HG02840 (cell line): Measurements from ENCODE around the gene ERAP2.
A peak's percentile ranks its signal among the peaks of the same experiment; 100 is the strongest.
"Not testable (repeated sequence)": the region's sequence is repeated elsewhere in the genome, so short reads cannot be mapped to it uniquely, and the experiment has no call there.

ENCODE experiments used
- ATAC-seq: cut with Tn5 transposase; IDR thresholded peaks from one replicate; pipeline ENCODE4 v1.9.1; 2021; ENCODE audit warnings: mild to moderate bottlenecking, moderate library complexity, moderate number of reproducible peaks; ENCODE audit not compliant: unreplicated experiment, low FRiP score

Gene ERAP2

GRCh38 chr5:96859375-96859774 is 16.9 kb upstream of the ERAP2 start:
- ATAC-seq: no peak

DNA sequence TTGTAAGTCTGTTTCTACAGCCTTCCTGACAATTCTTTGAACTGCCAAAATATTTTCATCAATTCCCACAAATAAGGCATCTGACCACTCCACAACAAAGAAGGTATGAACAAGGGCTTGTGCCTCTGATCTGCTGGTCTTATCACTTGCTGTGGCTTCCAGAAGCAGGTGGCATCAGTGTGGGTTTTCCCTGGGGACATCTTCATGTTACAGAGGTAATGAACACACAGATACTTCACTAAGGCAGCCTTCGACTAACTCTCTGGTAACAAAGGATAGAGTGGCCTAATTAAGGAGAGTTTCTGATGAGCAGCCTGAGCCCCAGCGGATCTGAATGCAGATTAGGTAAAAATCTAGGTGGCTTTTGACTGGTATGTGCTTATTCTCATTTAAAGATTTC is 15.2 kb upstream of the ERAP2 start:
- no peak for ATAC-seq

GRCh38 chr5:96863114-96863513 is 13.2 kb upstream of the ERAP2 start:
- ATAC-seq: no peak

GRCh38 chr5:96863949-96864584 is 12.2 kb upstream of the ERAP2 start:
- no peak for ATAC-seq

DNA sequence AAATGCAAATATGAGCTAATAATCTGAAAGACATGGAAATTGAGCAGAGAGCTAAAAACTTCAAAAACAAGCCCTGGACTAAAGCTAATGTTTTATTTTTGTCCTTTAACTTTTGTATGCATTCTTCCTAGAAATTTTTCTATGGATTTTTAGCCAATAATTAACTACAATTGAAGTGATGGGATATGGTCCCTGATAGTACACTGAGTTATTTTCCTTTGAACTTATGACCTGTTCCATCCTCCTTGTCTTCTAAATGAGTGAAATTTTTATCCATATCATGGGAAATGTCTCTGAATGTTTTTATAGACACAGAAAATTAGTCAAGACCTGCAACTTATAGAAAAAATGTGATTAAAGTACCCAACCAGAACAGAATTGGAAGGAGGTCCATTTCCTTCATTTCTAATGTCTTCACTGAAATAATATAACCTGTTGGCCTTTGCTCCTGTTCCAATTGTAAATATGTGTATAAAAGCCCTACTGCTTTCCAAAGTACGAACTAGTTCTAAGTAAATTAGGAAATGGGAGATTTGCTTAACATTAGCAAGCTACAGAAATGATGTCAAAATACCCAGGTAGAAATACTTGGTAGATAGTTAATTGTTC is 11.3 kb upstream of the ERAP2 start:
- no peak for ATAC-seq

GRCh38 chr5:96868603-96869371 is 7.5 kb upstream of the ERAP2 start:
- peak; percentile 64 for ATAC-seq

DNA sequence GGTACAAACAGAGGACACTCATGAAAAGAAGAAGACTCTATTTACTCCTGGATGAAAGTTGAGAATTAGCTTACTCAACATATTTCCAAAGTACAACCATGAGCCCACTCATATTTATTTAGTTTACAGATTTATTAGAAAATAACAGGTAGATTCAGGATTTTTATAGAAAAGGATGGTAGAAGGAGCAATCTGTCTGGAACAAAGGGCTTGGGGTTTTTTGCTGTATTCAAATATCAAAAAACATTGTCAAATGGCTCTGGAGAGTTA is 7.0 kb upstream of the ERAP2 start:
- ATAC-seq: no peak

DNA sequence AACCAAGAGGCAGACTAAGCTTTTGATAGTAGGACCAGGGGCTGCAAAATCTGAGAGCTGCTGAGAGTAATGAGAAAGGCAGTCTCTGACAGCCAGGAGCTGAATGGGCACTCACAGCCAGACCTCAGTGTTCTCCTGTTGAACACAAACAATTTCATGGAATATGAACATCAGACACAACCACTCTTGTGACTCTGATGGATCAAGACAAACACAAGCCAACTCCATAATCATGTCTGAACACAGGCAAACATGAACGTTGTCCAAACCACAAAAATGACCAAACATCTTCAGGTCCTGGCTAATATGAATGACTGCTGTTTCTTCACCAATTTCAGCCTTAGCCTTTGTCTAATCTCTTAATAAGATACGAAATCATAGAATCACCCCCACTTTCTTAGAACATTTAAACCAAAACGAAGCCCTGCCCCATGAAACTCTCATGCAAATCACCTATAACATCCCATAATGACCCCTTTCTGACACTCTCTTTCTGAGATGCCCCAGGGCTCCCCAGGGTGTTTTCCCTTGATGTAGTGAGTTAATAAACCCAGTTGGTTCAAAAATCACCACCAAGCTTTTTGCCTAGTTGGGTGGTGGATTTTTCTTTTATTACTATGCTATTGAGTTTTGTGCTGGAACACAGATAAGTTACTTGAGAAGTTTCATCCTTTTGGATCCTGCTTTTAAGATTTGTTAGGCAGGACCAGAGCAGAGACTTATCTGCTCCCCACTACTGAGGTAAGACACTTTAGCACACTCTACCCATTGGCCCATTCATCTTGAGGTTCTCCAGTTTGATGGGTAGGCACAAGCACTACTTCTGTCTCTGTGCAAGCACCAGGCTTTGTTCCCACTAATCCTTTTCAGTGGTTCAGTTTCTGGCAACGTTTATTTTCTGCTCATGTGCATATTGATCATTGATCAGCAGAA is 5.9 kb upstream of the ERAP2 start:
- ATAC-seq: peak; percentile 62

DNA sequence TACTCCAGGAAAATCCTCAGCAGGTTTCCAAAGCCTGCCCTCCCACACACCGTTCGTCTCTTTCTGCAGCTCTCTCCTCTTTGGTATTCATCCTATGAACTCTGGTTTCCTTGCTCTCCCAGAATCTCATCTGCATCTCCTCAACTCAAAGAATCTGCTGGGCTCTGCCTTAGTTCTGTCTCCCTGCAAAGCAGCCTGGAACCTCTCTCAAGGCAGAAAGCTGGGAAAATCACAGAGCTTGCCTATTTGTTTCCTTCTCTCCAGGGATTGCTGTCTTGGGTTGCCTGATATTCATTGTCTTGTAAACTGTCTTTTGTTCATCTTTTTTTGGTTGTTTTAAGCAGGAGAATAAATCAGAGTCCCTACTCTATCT is 5.3 kb upstream of the ERAP2 start:
- no peak for ATAC-seq

- no peak for ATAC-seq
Measured at GRCh38 chr5:96871686-96872085, 4.6 kb upstream of the ERAP2 start.

- ATAC-seq: no peak
Measured at GRCh38 chr5:96873449-96873848, 2.9 kb upstream of the ERAP2 start.

DNA sequence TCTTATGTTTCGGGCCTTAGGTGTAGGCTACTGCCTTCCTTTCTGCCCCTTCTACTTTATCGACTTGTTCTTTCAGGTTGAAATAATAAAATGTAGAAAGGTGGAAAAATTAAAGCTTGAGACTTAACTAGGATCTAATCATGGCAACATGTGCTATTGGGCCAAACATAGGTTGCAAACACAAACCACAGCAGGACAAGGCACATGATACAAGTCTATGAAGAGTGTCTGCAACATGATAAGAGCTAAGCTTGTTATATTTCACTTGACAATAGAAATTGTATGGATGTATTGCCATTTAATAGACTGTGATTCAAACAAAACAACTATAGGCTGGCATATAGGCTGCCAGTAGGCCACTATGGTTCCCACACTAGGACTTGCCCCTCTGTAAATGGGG is 1.7 kb upstream of the ERAP2 start:
- ATAC-seq: no peak

DNA sequence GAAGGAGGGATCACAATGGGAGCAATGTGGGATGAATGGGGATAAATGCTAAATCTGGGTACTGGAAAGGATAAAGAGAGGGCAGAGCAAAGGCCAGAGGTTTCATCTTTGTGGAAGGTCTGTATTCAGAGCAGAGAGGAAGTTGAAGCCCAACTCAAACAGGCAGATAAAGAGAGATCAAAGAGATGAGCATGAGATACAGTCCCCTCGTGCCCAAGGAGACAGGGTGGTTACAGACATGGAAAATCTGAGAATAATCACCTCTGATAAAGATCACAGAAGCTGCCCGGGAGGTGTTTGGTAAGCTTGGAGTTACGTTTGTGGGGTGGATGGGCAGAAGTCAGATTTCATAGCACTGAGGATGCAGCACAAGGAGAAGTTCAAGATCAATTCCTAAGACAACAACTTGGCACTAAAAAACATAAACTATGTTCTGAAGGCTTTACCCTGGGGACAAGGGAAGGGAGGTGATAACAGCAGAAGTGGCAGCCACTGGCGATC is 459 bp upstream of the ERAP2 start:
- ATAC-seq: peak; percentile 3

DNA sequence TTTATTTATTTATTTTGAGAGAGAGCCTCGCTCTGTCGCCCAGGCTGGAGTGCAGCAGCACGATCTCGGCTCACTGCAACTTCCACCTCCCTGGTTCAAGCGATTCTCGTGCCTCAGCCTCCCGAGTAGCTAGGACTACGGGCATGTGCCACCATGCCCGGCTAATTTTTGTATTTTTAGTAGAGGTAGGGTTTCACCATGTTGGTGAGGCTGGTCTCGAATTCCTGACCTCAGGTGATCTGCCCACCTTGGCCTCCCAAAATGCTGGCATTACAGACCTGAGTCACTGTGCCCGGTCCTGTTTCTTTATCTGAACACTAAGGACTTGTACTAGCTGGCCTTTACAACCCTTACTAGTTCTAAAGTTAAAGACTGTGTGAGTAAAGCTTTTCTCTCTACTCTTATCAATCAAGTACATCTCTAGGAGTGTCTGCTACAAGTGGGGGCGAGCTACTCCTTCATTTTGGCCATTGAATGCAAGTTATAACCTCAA is 723 bp downstream of the ERAP2 start:
- ATAC-seq: not testable (repeated sequence)

GRCh38 chr5:96879665-96880064 is 3.4 kb downstream of the ERAP2 start:
- ATAC-seq: no peak

DNA sequence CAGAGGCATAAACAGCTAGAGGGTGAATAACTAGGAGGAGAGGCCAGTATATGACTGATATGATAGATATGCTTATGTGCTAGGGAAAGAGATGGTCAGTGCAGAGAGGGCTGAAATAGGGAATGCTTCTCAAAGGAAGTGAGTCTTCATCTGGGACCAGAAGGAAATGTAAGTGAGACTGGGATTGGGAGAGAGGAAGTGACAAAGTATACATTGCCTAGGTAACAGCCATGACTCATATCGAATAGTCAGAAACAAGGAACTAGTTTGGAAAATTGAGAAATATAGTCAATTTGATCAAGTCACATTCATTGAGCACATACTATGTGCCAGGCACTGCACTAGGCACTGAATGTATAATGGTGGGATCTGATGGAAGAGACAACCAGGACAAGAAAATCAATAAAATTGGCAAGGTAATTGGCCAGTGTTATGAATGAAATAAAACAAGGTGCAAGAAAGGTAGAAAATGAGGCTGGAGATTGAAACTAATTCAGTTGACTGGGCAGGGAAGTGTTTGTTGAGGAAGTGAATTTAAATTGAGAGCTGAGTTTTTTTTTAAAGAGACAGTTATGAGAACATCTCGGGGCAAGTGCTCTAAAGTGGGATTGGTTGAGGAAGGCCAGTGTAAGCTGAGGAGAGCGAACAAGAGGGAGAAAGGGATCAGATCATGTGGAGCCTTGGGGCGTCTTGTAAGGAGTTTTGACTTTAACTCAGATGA is 4.3 kb downstream of the ERAP2 start:
- no peak for ATAC-seq

- no peak for ATAC-seq
Measured at GRCh38 chr5:96881511-96882115, 5.3 kb downstream of the ERAP2 start.

DNA sequence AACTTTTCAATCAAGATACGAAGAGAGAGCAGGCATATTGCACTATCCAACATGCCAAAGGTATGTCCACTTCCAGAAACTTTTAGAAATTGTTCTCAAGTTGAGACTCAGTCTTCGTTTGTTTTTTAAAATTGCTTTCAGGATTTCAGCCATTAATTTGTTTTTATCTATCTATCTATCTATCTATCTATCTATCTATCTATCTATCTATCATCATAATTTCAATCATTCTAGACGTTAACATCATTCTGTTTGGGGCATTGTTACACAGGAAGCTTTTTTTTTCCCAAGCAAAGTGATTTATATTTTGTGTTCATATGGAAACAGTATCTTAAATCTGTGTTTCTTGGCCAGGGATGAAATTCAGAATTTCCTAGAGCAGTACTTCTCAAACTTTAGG is 7.6 kb downstream of the ERAP2 start:
- no peak for ATAC-seq

- ATAC-seq: no peak
Measured at GRCh38 chr5:96884995-96885394, 8.7 kb downstream of the ERAP2 start.
